BE2C (cell line): ENCODE results near the gene TRPV5.

Source experiments
- DNase-seq: peaks from one replicate; pipeline ENCODE4 v3.0.0-alpha.2; 2020
- H3K27me3 ChIP-seq: fragments of 250-450 bp; sonication (Bioruptor Pico); 2 replicates; pipeline ENCODE4 v1.5.1; 2020; ENCODE audit warnings: mild to moderate bottlenecking
- H3K36me3 ChIP-seq: fragments of 250-450 bp; sonication (Bioruptor Pico); 2 replicates; pipeline ENCODE4 v1.5.1; 2020; ENCODE audit warnings: mild to moderate bottlenecking
- H3K4me1 ChIP-seq: fragments of 250-450 bp; sonication (Bioruptor Pico); 2 replicates; pipeline ENCODE4 v1.5.1; 2020
- H3K4me3 ChIP-seq: 2 replicates; pipeline ENCODE4 v1.5.1; 2011; ENCODE audit warnings: low read depth, low read length
- H3K9me3 ChIP-seq: fragments of 250-450 bp; sonication (Bioruptor Pico); 2 replicates; pipeline ENCODE4 v1.5.1; 2020
- CTCF ChIP-seq: IDR thresholded peaks from 2 replicates; pipeline ENCODE4 v1.5.1; 2012; ENCODE audit warnings: mild to moderate bottlenecking, low read depth, low read length

Gene TRPV5

GRCh38 chr7:142865766-142866165 lies 67.8 kb downstream of the TRPV5 start:
- no peaks in the 10 kb centered on the region for H3K36me3 ChIP-seq
- H3K9me3 ChIP-seq = no peaks in the 10 kb centered on the region
- H3K27me3 ChIP-seq = no peaks in the 10 kb centered on the region
- no peak overlapping the region for H3K4me3 ChIP-seq
- no peaks in the 10 kb centered on the region for H3K4me1 ChIP-seq
- no peak for TF ChIP-seq CTCF
- DNase-seq = no peak

GRCh38 chr7:142864980-142865747 lies 68.4 kb downstream of the TRPV5 start:
- no peak for DNase-seq
- no peaks in the 10 kb centered on the region for H3K27me3 ChIP-seq
- no peak for TF ChIP-seq CTCF
- no peaks in the 10 kb centered on the region for H3K9me3 ChIP-seq
- H3K4me1 ChIP-seq = no peaks in the 10 kb centered on the region
- H3K36me3 ChIP-seq = no peaks in the 10 kb centered on the region
- no peak overlapping the region for H3K4me3 ChIP-seq

GRCh38 chr7:142863891-142864685 lies 69.5 kb downstream of the TRPV5 start:
- Histone ChIP-seq H3K27me3 (no peaks in the 10 kb centered on the region), H3K4me3 (no peak overlapping the region), H3K9me3 (no peaks in the 10 kb centered on the region), H3K4me1 (no peaks in the 10 kb centered on the region), H3K36me3 (no peaks in the 10 kb centered on the region)
- no peak for DNase-seq
- no peak for TF ChIP-seq CTCF

GRCh38 chr7:142862786-142863400 lies 70.7 kb downstream of the TRPV5 start:
- no peak for TF ChIP-seq CTCF
- H3K4me1 ChIP-seq = no peaks in the 10 kb centered on the region
- H3K9me3 ChIP-seq = no peaks in the 10 kb centered on the region
- no peaks in the 10 kb centered on the region for H3K36me3 ChIP-seq
- H3K4me3 ChIP-seq = no peak overlapping the region
- no peaks in the 10 kb centered on the region for H3K27me3 ChIP-seq
- DNase-seq = no peak

- Histone ChIP-seq H3K27me3 (no peaks in the 10 kb centered on the region), H3K9me3 (no peaks in the 10 kb centered on the region), H3K4me1 (no peaks in the 10 kb centered on the region), H3K36me3 (no peaks in the 10 kb centered on the region), H3K4me3 (no peak overlapping the region)
- DNase-seq = no peak
- no peak for TF ChIP-seq CTCF
These were observed 71.2 kb downstream of the TRPV5 start for GRCh38 chr7:142862351-142862750.
